B cell (primary cell): ENCODE data around the gene DIAPH1. TPM values are rescaled to one million over a fixed set of nuclear protein-coding genes. Genes with fewer than 3 reads are reported as not detected.

Source experiments
- ATAC-seq: fragments of 200-7000 bp; cut with Tn5 transposase; one replicate; pipeline ENCODE4 v1.10.0; 2021; ENCODE audit warnings: low read depth, mild to moderate bottlenecking, moderate number of reproducible peaks, moderate library complexity
- CTCF ChIA-PET: fragments of 350-600 bp; sonication (Branson Sonifier 250); formaldehyde crosslinking; loops from one replicate; lab custom pipeline; 2021; ENCODE audit warnings: antibody characterized with exemption, inconsistent platforms; lab: Charles Lee
- POLR2A ChIA-PET: fragments of 350-600 bp; sonication (Branson Sonifier 250); formaldehyde crosslinking; loops from one replicate; lab custom pipeline; 2021; ENCODE audit warnings: antibody characterized with exemption; lab: Charles Lee
- DNase-seq: peaks from one replicate; pipeline ENCODE4 v3.0.0; 2013
- H2AFZ ChIP-seq: 2 replicates; pipeline ENCODE4 v1.6.1; 2012; ENCODE audit warnings: mild to moderate bottlenecking, low read depth, low read length; ENCODE audit not compliant: insufficient read depth, poor library complexity, severe bottlenecking
- H3K27ac ChIP-seq, 2 donors: 1 replicate in 1 of 2; 2 replicates in 1 of 2; pipeline ENCODE4 v1.5.1; 2012 to 2013; ENCODE audit warnings: low read length in 2 of 2, mild to moderate bottlenecking in 2 of 2, moderate library complexity in 1 of 2
- H3K27me3 ChIP-seq, 4 experiments: fragments of 200-600 bp in 1 of 4; sonication (generic) in 1 of 4; replicated peaks in 1 of 4; 1 replicate in 2 of 4; 2 replicates in 2 of 4; pipeline versions ENCODE4 v1.6.1 to v1.7.0; 2013 to 2016; ENCODE audit warnings: low read length in 3 of 4, mild to moderate bottlenecking in 2 of 4, mixed read lengths in 1 of 4, moderate library complexity in 1 of 4; ENCODE audit not compliant: insufficient read depth in 4 of 4, control insufficient read depth in 3 of 4; ENCODE audit errors: control extremely low read depth in 1 of 4
- H3K36me3 ChIP-seq, 2 experiments: replicated peaks in 1 of 2; 1 replicate in 1 of 2; 2 replicates in 1 of 2; pipeline versions ENCODE4 v1.6.1 to v1.7.1; 2013; ENCODE audit warnings: low read length in 1 of 2; ENCODE audit not compliant: insufficient read depth in 2 of 2, control insufficient read depth in 1 of 2; ENCODE audit errors: control extremely low read depth in 1 of 2, extremely low read depth in 1 of 2
- H3K4me1 ChIP-seq, 2 donors: fragments of 200-600 bp in 1 of 2; sonication (generic) in 1 of 2; 1 replicate in 1 of 2; 2 replicates in 1 of 2; pipeline versions ENCODE4 v1.5.1 to v1.6.1; 2013 to 2017; ENCODE audit warnings: low read length in 2 of 2; ENCODE audit not compliant: control insufficient read depth in 2 of 2, insufficient read depth in 2 of 2
- H3K4me2 ChIP-seq: replicated peaks from 2 replicates; pipeline ENCODE3; 2012; ENCODE audit warnings: mild to moderate bottlenecking, low read depth, low read length; ENCODE audit not compliant: poor library complexity, severe bottlenecking
- H3K4me3 ChIP-seq, 5 experiments: fragments of 200-600 bp in 1 of 5; sonication (generic) in 1 of 5; 1 replicate in 3 of 5; 2 replicates in 2 of 5; pipeline versions ENCODE4 v1.5.1 to v1.7.0; 2011 to 2016; ENCODE audit warnings: low read length in 4 of 5, mild to moderate bottlenecking in 4 of 5, low read depth in 2 of 5, control low read depth in 1 of 5, moderate library complexity in 1 of 5; ENCODE audit not compliant: insufficient read depth in 1 of 5; ENCODE audit errors: control extremely low read depth in 1 of 5, extremely low read depth in 1 of 5
- H3K79me2 ChIP-seq: fragments of 200-600 bp; sonication (generic); one replicate; pipeline ENCODE4 v1.6.0; 2016; ENCODE audit warnings: low read length; ENCODE audit not compliant: control insufficient read depth, insufficient read depth
- H3K9ac ChIP-seq: fragments of 200-600 bp; sonication (generic); 2 replicates; pipeline ENCODE4 v1.6.1; 2017; ENCODE audit warnings: mild to moderate bottlenecking, low read length, moderate library complexity
- H3K9me3 ChIP-seq, 3 donors: one replicate each; pipeline versions ENCODE4 v1.6.1 to v1.7.1; 2013; ENCODE audit warnings: low read length in 2 of 3; ENCODE audit not compliant: control insufficient read depth in 2 of 3, insufficient read depth in 1 of 3; ENCODE audit errors: control extremely low read depth in 1 of 3
- H4K20me1 ChIP-seq: 2 replicates; pipeline ENCODE4 v1.6.0; 2012; ENCODE audit warnings: mild to moderate bottlenecking, low read length; ENCODE audit not compliant: insufficient read depth, control insufficient read depth, poor library complexity, severe bottlenecking
- H3K27ac Mint-ChIP-seq: one replicate; pipeline ENCODE4 v1.8.0; 2021; ENCODE audit warnings: mixed read lengths
- H3K27me3 Mint-ChIP-seq: one replicate; pipeline ENCODE4 v1.8.0; 2021; ENCODE audit warnings: mixed read lengths
- H3K4me1 Mint-ChIP-seq: one replicate; pipeline ENCODE4 v1.8.0; 2021; ENCODE audit warnings: mixed read lengths
- H3K4me3 Mint-ChIP-seq: one replicate; pipeline ENCODE4 v1.8.0; 2021; ENCODE audit warnings: mixed read lengths
- H3K9me3 Mint-ChIP-seq: one replicate; pipeline ENCODE4 v1.8.0; 2022; ENCODE audit warnings: mixed read lengths; ENCODE audit not compliant: insufficient read depth
- EZH2 ChIP-seq: IDR thresholded peaks from 2 replicates; pipeline ENCODE4 v1.6.1; 2012; ENCODE audit warnings: borderline replicate concordance, low read depth, mild to moderate bottlenecking, moderate library complexity, low read length; ENCODE audit not compliant: insufficient read depth, poor library complexity, severe bottlenecking
- WGBS: methylation state at CpG from one replicate; pipeline ENCODE4 v1.1.5; 2013; ENCODE audit warnings: missing lambda C conversion rate; ENCODE audit not compliant: insufficient coverage; 5-methylcytosine and 5-hydroxymethylcytosine counted together
- intact Hi-C: fragments of 100-400 bp; cut with micrococcal nuclease; formaldehyde crosslinking; loops from one replicate; pipeline ENCODE4 v1.10.0; 2022
- polyA plus RNA-seq: library from polyadenylated mRNA; depleted of rRNA; stranded (reverse); fragments of >200 nt; gene quantifications from 2 replicates; pipeline ENCODE4 v1.2.3, GENCODE V29; 2012
- total RNA-seq, 2 donors: library from RNA; stranded (reverse); fragments of 120-200 nt in 1 of 2; gene quantifications; 1 replicate in 1 of 2; 2 replicates in 1 of 2; pipeline versions ENCODE4 v1.2.3 to v1.2.4, GENCODE V29; 2013 to 2022
- TF ChIP-seq, protein P1 (sequence below): fragments of 200-600 bp; IDR thresholded peaks from one replicate; pipeline ENCODE4 v1.8.0; 2022; ENCODE audit warnings: antibody characterized with exemption, mild to moderate bottlenecking

Gene DIAPH1
- total and polyA plus RNA-seq, 2 donors (not counting 1 experiment from before 2014, with no cell fraction given): 59.7 to 113 TPM

DNA sequence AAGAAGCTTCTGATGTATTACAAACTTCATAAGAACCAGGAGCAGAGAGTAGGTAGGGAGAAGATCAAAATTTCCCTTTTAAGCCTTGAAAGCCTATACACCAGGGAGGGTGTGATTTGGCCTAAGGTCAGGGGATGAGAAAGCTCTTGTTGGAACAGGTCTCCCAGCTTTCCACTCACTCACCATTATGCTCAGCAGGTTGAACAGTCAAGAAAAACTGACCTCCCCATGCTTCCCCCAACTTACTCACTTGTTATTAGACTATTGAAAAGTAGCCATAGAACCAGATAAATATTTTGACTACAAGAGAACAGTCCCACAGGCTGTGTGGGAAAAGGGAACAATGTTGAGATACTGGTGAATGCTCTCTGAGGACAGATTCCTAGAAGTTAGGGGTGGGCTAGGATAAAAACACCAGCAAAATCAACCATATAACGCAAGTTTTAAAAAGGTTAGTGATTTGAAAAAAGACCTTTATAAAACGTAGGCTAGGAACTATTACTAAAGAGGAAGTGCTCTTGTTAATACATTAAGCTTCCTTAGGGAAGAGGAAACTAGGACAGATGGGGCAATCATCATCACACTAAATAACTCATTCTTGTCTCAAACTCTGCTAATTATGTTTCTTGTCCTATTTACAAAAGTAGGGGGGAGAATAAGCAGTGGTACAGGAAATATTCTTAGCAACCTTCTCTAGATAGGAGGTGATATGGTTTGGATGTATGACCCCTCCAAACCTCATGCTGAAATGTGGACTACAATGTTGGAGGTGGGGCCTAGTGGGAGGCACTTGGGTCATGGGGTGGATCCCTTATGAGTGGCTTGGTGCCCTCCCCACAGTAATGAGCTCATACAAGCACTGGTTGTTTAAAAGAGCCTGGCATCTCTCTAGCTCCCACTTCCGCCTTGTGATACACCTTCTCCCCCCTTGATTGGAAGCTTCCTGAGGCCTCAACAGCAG is 98.9 kb downstream of the DIAPH1 start:
- Histone ChIP-seq H3K79me2 (no peaks in the 10 kb centered on the region), H3K27me3 (no peaks in the 10 kb centered on the region), H3K36me3 (peaks cover 6 to 91% of the 10 kb centered on the region in 2 experiments), H3K4me3 (no peak overlapping the region), H2AFZ (no peak overlapping the region), H3K4me2 (no peak overlapping the region), H3K27ac (no peak overlapping the region), H4K20me1 (peaks cover 11% of the 10 kb centered on the region), H3K9ac (no peak overlapping the region), H3K9me3 (no peaks in the 10 kb centered on the region), H3K4me1 (peaks cover 9 to 24% of the 10 kb centered on the region in 2 donors)
- ChIA-PET CTCF (interaction anchor here (1.2 to 11.5 kb wide), 4 partner anchors 9 to 99 kb away, joined by 4 to 176 read pairs (median 8); partner anchors contain the start of genes PCDHGA11 and PCDHGA12), POLR2A (interaction anchor here (0.7 kb wide), 1 partner anchor 99 kb away, joined by 3 read pairs; the partner anchor contains the start of gene DIAPH1)
- no peak overlapping the region for H3K4me3 Mint-ChIP-seq
- no peaks in the 10 kb centered on the region for H3K9me3 Mint-ChIP-seq
- intact Hi-C loops: no loop called here
- DNase-seq (no peak), ATAC-seq (no peak)
- no peaks in the 10 kb centered on the region for H3K27me3 Mint-ChIP-seq
- no peak for TF ChIP-seq EZH2
- TF ChIP-seq, protein P1, sequence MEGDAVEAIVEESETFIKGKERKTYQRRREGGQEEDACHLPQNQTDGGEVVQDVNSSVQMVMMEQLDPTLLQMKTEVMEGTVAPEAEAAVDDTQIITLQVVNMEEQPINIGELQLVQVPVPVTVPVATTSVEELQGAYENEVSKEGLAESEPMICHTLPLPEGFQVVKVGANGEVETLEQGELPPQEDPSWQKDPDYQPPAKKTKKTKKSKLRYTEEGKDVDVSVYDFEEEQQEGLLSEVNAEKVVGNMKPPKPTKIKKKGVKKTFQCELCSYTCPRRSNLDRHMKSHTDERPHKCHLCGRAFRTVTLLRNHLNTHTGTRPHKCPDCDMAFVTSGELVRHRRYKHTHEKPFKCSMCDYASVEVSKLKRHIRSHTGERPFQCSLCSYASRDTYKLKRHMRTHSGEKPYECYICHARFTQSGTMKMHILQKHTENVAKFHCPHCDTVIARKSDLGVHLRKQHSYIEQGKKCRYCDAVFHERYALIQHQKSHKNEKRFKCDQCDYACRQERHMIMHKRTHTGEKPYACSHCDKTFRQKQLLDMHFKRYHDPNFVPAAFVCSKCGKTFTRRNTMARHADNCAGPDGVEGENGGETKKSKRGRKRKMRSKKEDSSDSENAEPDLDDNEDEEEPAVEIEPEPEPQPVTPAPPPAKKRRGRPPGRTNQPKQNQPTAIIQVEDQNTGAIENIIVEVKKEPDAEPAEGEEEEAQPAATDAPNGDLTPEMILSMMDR: no peak
- H3K27ac Mint-ChIP-seq: no peak overlapping the region
- peaks cover 30% of the 10 kb centered on the region for H3K4me1 Mint-ChIP-seq
- WGBS: 100% methylated on average over 1 of the region's 3 CpGs
